Brain microvascular endothelial cell (primary cell): ENCODE measurements around the gene GDA.
A peak's percentile ranks its signal among the peaks of the same experiment; 100 is the strongest.
"Not testable (repeated sequence)": the region's sequence is repeated elsewhere in the genome, so short reads cannot be mapped to it uniquely, and the experiment has no call there.

Experiments
- DNase-seq: peaks from one replicate; pipeline ENCODE4 v3.0.0-alpha.2; 2020
- H3K27ac ChIP-seq: fragments of 250-450 bp; sonication (Bioruptor Pico); 2 replicates; pipeline ENCODE4 v1.5.1; 2020; ENCODE audit warnings: mild to moderate bottlenecking, moderate library complexity
- H3K27me3 ChIP-seq: fragments of 250-450 bp; sonication (Bioruptor Pico); replicated peaks from 2 replicates; pipeline ENCODE4 v1.5.1; 2020; ENCODE audit warnings: mild to moderate bottlenecking
- H3K36me3 ChIP-seq: fragments of 250-450 bp; sonication (Bioruptor Pico); replicated peaks from 2 replicates; pipeline ENCODE4 v1.5.1; 2020; ENCODE audit warnings: mild to moderate bottlenecking
- H3K4me3 ChIP-seq: 2 replicates; pipeline ENCODE4 v1.5.1; 2011; ENCODE audit warnings: low read depth, mild to moderate bottlenecking, control low read depth, low read length, moderate library complexity
- in situ Hi-C: cut with HindIII; loops from 2 replicates; pipeline ENCODE4 v1.10.0; 2017; ENCODE audit warnings: low sequenced_read_pairs, low pct_ligation_motif_present
- TF ChIP-seq, protein P1 (sequence below): IDR thresholded peaks from 2 replicates; pipeline ENCODE4 v1.5.1; 2011; ENCODE audit warnings: low read depth, mild to moderate bottlenecking, moderate library complexity, low read length, control low read depth, inconsistent platforms; ENCODE audit errors: missing control alignments

GDA gene

DNA sequence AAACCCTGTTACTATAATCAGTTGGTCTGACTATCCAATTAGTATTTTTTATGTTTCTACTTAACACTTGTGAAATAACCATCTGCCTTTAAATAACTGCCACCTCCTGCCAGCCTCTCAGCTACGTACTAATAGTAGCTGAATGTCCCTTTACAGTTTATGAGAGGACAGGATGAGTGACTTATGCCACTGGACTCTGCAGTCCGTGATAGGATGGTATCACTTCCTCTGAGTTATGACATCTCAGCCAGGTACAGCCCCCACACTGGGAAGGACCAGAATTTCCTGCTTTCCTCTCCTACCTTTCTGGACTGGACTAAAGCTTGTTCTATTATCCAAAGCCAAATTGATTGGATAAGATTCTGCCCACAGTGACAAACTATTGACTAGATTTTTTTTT lies 112.8 kb downstream of the GDA start:
- DNase-seq, result no peak
- TF ChIP-seq, protein P1, sequence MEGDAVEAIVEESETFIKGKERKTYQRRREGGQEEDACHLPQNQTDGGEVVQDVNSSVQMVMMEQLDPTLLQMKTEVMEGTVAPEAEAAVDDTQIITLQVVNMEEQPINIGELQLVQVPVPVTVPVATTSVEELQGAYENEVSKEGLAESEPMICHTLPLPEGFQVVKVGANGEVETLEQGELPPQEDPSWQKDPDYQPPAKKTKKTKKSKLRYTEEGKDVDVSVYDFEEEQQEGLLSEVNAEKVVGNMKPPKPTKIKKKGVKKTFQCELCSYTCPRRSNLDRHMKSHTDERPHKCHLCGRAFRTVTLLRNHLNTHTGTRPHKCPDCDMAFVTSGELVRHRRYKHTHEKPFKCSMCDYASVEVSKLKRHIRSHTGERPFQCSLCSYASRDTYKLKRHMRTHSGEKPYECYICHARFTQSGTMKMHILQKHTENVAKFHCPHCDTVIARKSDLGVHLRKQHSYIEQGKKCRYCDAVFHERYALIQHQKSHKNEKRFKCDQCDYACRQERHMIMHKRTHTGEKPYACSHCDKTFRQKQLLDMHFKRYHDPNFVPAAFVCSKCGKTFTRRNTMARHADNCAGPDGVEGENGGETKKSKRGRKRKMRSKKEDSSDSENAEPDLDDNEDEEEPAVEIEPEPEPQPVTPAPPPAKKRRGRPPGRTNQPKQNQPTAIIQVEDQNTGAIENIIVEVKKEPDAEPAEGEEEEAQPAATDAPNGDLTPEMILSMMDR, result no peak
- Histone ChIP-seq H3K27me3 (no peaks in the 10 kb centered on the region), H3K36me3 (no peaks in the 10 kb centered on the region), H3K4me3 (no peak overlapping the region), H3K27ac (no peak overlapping the region)
- in situ Hi-C loops, result no loop called here

DNA sequence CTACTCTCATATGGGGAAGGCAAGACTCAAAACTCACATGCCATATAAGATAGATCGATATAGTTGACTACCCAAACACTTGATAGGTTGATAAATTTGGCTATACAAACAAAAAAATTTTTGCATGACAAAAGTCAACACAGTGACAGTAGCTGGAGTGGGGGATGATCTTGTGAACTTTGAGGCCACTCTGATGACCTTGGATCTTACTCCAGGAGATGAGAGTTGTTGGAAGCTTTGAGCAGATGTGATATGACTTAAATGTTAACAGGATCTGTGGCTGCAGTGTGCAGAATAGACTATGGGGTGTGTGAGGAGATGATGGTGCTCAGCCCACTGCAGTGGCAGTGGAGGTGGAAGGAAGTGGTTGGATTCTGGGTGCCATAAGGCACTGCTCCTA lies 114.3 kb downstream of the GDA start:
- DNase-seq, result no peak
- H3K27ac ChIP-seq, result no peak overlapping the region
- TF ChIP-seq, protein P1, result no peak
- no peaks in the 10 kb centered on the region for H3K27me3 ChIP-seq
- H3K4me3 ChIP-seq, result no peak overlapping the region
- in situ Hi-C loops, result no loop called here
- H3K36me3 ChIP-seq, result no peaks in the 10 kb centered on the region

DNA sequence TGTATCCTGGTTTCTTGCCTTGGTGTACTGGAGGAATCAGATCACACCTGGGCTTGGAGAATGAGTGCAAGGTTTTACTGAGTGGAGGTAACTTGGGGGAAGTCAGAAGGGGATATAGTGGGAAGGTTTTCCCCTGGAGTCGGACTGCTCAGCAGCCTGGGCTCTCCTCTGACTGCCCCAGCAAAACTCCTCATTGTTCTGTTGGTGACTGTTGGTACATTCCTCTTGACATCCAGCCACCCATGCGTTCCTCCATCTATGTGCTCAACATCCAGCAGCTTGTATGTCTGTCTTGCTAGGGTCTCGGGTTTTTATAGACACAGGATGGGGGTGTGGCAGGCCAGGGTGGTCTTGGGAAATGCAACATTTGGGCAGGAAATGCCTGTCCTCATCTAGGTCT lies 119.7 kb downstream of the GDA start:
- H3K27ac ChIP-seq, result no peak overlapping the region
- H3K36me3 ChIP-seq, result no peaks in the 10 kb centered on the region
- H3K4me3 ChIP-seq, result no peak overlapping the region
- in situ Hi-C loops, result no loop called here
- H3K27me3 ChIP-seq, result no peaks in the 10 kb centered on the region
- TF ChIP-seq, protein P1, result no peak
- DNase-seq, result no peak

DNA sequence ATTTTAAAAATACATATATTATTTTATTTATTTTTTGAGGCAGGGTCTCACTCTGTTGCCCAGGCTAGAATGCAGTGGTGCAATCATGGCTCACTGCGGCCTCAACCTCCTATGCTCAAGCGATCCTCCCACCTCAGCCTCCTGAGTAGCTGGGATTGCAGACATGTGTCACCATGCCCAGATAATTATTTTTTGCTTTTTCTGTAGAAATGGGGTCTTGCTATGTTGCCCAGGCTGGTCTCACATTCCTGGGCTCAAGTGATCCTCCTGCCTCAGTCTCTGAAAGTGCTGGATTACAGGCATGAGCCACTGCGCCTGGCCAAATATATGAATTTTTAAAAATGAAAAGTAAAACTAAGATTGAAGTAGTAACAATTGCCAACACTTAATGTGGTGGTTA lies 121.1 kb downstream of the GDA start:
- H3K27ac ChIP-seq, DNase-seq: not testable (repeated sequence)

DNA sequence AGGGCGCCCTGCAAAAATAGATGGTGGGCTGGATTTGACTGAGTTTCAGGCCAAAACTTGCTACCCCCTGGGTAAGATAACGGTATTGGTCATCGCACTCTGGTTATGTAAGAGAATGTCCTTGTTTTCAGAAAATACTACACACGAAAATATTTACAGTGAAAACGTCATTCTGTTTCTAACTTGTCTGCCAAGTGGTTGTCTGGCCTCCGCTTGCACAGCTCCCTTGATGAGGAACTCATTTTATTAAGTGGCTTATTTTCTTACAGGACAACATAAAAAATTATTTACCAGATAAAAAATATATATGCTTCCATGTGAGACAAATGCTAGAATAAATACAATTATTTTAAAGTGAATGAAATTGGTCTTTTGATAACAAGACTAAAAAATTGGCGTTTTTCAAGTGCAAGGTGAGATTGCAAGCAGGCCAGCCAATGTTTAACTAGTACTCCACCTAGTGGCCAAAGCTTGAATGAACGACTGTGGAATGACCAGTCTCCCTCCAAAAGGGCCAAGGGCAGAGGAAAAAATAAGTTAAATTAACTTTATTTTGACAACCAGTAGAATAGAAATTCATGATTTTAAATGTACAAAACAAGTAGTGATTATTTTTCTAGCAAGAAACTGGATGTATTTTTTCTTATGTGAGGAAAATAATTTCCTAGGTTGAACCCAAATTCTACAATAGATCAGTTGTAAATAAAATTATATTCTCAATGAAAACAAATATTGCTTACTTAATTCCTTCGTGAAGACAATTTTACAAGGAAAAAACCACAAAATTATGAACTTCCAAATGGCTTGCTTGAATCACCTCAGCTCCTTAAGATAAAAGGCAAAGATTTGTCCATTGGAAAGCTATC lies 122.6 kb downstream of the GDA start:
- peak; percentile 60 for DNase-seq
- in situ Hi-C loops, result no loop called here
- no peaks in the 10 kb centered on the region for H3K36me3 ChIP-seq
- TF ChIP-seq, protein P1, result peak; percentile 90
- H3K4me3 ChIP-seq, result no peak overlapping the region
- no peaks in the 10 kb centered on the region for H3K27me3 ChIP-seq
- H3K27ac ChIP-seq, result no peak overlapping the region

More for the DNA sequence above, 121.1 kb downstream of the GDA start:
- H3K36me3 ChIP-seq, H3K27me3 ChIP-seq, H3K4me3 ChIP-seq, in situ Hi-C loops: not testable (repeated sequence)

DNA sequence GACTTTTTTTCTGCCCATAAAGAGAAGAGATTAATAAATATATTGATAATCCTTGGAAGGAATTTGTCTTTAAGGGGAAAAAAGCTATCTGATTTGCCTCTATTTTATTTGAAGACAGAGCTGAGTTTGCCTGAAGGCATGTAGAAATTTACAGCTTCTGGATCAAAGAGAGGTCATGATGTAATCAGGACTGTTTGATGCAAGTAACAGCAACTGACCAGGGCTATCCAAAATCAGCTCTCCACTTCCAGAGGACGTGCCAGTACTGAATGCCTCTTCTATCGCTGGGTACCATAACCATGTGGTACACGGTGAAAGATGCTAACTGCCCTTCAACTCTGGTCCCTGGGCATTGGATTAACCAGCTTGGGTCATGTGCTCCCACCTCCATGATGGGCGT lies 125.2 kb downstream of the GDA start:
- no peak for DNase-seq
- Histone ChIP-seq H3K27ac (no peak overlapping the region), H3K36me3 (no peaks in the 10 kb centered on the region), H3K4me3 (no peak overlapping the region), H3K27me3 (no peaks in the 10 kb centered on the region)
- in situ Hi-C loops, result no loop called here
- TF ChIP-seq, protein P1, result no peak
